Measurements from ENCODE around the gene RRP15. TPM values are rescaled to one million over a fixed set of nuclear protein-coding genes. Genes with fewer than 3 reads are reported as not detected.

The RRP15 gene
- 10 to 100 TPM; 13.1 to 27.4 (median 18.8) TPM for total RNA-seq

- in situ Hi-C loops (cut with MboI; ENCODE audit: low sequenced_read_pairs in 4 of 4) (no loop called here), intact Hi-C loops (cut with DNase I; ENCODE audit: low total_unique reads) (loop anchor here (2.0 kb wide), 1 partner anchor 890 kb away; no protein-coding TSS in a partner anchor)
- Histone ChIP-seq H3K27me3 (no peaks in the 10 kb centered on the region), H3K4me3 (peak within 1 kb of the TSS; percentile 62 to 99 (median 96)), H3K36me3 (no peaks in the 10 kb centered on the region), H3K27ac (peak within 1 kb of the TSS; percentile 82 to 93 (median 92)), H3K9me3 (no peaks in the 10 kb centered on the region), H3K4me1 (peaks cover 17 to 18% of the 10 kb centered on the region in 2 donors)
- DNase-seq (peak; percentile 80 to 82), ATAC-seq (peak; percentile 97 to 99)
- peak in 1 of 5 experiments; percentile 15 for TF ChIP-seq CTCF (IDR thresholded peaks at IDR 0.05 in 4 of 5, conservative IDR thresholded peaks at IDR 0.05 in 1 of 5)
- TF ChIP-seq POLR2A (IDR thresholded peaks at IDR 0.05), result peak; percentile 46 to 52
These were observed at the start of gene RRP15 for GRCh38 chr1:218284917-218285635. Gene RRP15, plus strand, starts transcription at chr1:218285293. Its CDS starts 24 bp downstream, at chr1:218285317.

- no peak for DNase-seq
- in situ Hi-C loops (cut with MboI; ENCODE audit: low sequenced_read_pairs in 4 of 4), result no loop called here
- Histone ChIP-seq H3K36me3 (no peaks in the 10 kb centered on the region), H3K27me3 (no peaks in the 10 kb centered on the region), H3K4me3 (no peak overlapping the region), H3K27ac (no peak overlapping the region), H3K4me1 (no peaks in the 10 kb centered on the region), H3K9me3 (no peaks in the 10 kb centered on the region)
- ATAC-seq, result no peak
- TF ChIP-seq POLR2A (IDR thresholded peaks at IDR 0.05) (no peak), CTCF (IDR thresholded peaks at IDR 0.05 in 4 of 5, conservative IDR thresholded peaks at IDR 0.05 in 1 of 5) (no peak)
- intact Hi-C loops (cut with DNase I; ENCODE audit: low total_unique reads), result no loop called here
These were observed 42.9 kb upstream of the RRP15 start for GRCh38 chr1:218242171-218242570.

- no peaks in the 10 kb centered on the region for H3K9me3 ChIP-seq
- TF ChIP-seq POLR2A (IDR thresholded peaks at IDR 0.05) (no peak), CTCF (IDR thresholded peaks at IDR 0.05 in 4 of 5, conservative IDR thresholded peaks at IDR 0.05 in 1 of 5) (no peak)
- ATAC-seq (no peak), DNase-seq (no peak)
- H3K27me3 ChIP-seq, result no peaks in the 10 kb centered on the region
- no peak overlapping the region for H3K4me3 ChIP-seq
- H3K4me1 ChIP-seq, result no peaks in the 10 kb centered on the region
- intact Hi-C loops (cut with DNase I; ENCODE audit: low total_unique reads) (no loop called here), in situ Hi-C loops (cut with MboI; ENCODE audit: low sequenced_read_pairs in 4 of 4) (no loop called here)
- no peak overlapping the region for H3K27ac ChIP-seq
- H3K36me3 ChIP-seq, result no peaks in the 10 kb centered on the region
These were observed 37.8 kb upstream of the RRP15 start for GRCh38 chr1:218247339-218247738.

- Histone ChIP-seq H3K36me3 (no peaks in the 10 kb centered on the region), H3K4me3 (no peak overlapping the region), H3K27me3 (no peaks in the 10 kb centered on the region), H3K27ac (no peak overlapping the region), H3K9me3 (no peaks in the 10 kb centered on the region), H3K4me1 (no peaks in the 10 kb centered on the region)
- DNase-seq (no peak), ATAC-seq (no peak)
- in situ Hi-C loops (cut with MboI; ENCODE audit: low sequenced_read_pairs in 4 of 4), result no loop called here
- intact Hi-C loops (cut with DNase I; ENCODE audit: low total_unique reads), result no loop called here
- TF ChIP-seq POLR2A (IDR thresholded peaks at IDR 0.05) (no peak), CTCF (IDR thresholded peaks at IDR 0.05 in 4 of 5, conservative IDR thresholded peaks at IDR 0.05 in 1 of 5) (no peak)
These were observed 35.6 kb upstream of the RRP15 start for GRCh38 chr1:218249338-218250140.

All from gastrocnemius medialis (tissue), 4 donors.